ENCODE data around the gene HEG1.
"Not testable (repeated sequence)": the region's sequence is repeated elsewhere in the genome, so short reads cannot be mapped to it uniquely, and the experiment has no call there.

Gene HEG1

DNA sequence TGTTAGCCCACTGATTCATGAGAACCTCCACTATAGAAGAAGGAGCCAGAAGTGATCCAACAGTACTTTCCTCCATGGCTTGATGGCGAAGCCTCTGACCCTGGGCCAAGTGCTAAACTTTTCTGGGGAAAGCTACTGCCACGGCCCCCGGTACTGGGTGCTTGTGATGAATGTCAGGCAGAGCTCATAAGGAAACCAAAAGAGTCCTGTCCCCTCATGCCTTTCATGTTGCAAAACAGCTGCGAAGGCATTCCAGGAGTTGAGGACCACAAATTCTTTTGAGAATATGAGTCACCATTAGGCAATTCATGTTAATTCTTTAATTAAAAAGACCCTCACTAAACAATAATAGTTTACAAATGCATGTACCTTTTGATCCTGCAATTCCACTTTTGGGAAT is 26.5 kb upstream of the HEG1 start:
- not testable (repeated sequence) for H3K4me3 ChIP-seq (ENCODE audit: low read depth in 1 of 2, low read length in 2 of 2)

DNA sequence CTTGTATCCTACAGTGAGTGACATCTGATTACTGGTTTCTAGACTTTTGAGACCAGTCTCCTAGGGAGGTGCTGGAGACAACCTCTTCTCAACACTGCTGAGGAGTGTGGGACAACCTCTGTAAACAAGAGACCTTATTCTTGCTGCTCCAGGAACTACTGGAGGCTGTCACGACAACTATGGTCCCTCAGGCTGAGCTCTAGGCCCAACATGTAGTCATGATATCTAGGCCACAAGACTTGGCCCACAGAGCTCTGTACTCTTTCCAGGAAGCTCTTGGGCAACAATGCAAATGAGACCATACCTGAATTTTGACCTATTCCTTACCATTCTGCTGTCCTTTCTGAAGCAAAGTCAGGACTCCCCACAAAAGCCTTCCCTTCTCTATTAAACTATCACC is 24.3 kb upstream of the HEG1 start:
- Histone ChIP-seq H3K9ac (ENCODE audit: low read depth in 1 of 2, low read length in 2 of 2) (no peak overlapping the region), H3K27ac (ENCODE audit: low read depth, low read length) (no peak overlapping the region), H3K4me3 (ENCODE audit: low read depth in 1 of 2, low read length in 2 of 2) (no peak overlapping the region), H3K9me3 (ENCODE audit: control insufficient read depth in 1 of 2, low read length in 2 of 2) (no peaks in the 10 kb centered on the region), H3K4me1 (ENCODE audit: control insufficient read depth in 1 of 2, insufficient read depth in 2 of 2, low read length in 2 of 2) (no peaks in the 10 kb centered on the region), H3K27me3 (ENCODE audit: control insufficient read depth in 1 of 2, insufficient read depth in 2 of 2, low read length in 2 of 2) (no peaks in the 10 kb centered on the region), H3K36me3 (ENCODE audit: control insufficient read depth in 1 of 2, insufficient read depth in 2 of 2, low read length in 2 of 2) (peaks cover 0 to 6% of the 10 kb centered on the region in 2 donors)

More for the DNA sequence above, 26.5 kb upstream of the HEG1 start:
- not testable (repeated sequence) for H3K27ac ChIP-seq (ENCODE audit: low read depth, low read length); H3K9me3 ChIP-seq (ENCODE audit: control insufficient read depth in 1 of 2, low read length in 2 of 2); H3K4me1 ChIP-seq (ENCODE audit: control insufficient read depth in 1 of 2, insufficient read depth in 2 of 2, low read length in 2 of 2); H3K27me3 ChIP-seq (ENCODE audit: control insufficient read depth in 1 of 2, insufficient read depth in 2 of 2, low read length in 2 of 2); H3K9ac ChIP-seq (ENCODE audit: low read depth in 1 of 2, low read length in 2 of 2)
- peaks cover 0 to 13% of the 10 kb centered on the region in 2 donors for H3K36me3 ChIP-seq (ENCODE audit: control insufficient read depth in 1 of 2, insufficient read depth in 2 of 2, low read length in 2 of 2)

DNA sequence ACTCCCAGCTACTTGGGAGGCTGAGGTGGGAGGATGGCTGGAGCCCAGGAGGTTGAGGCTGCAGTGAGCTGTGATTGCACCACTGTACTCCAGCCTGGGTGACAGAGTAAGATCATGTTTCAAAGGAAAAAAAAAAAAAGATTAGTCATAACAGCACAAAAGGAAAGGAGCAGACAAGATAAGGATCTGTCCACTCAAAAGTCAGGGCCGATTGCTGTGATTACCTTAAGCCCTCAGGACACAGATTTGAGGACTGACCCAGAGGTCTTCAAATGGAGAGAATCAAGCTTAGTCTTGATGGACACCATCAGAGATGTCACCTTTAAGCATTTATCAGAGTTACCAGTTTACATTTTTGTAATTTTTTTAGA is 23.9 kb upstream of the HEG1 start:
- Histone ChIP-seq H3K36me3 (ENCODE audit: control insufficient read depth in 1 of 2, insufficient read depth in 2 of 2, low read length in 2 of 2) (peaks cover 0 to 6% of the 10 kb centered on the region in 2 donors), H3K27ac (ENCODE audit: low read depth, low read length) (no peak overlapping the region), H3K27me3 (ENCODE audit: control insufficient read depth in 1 of 2, insufficient read depth in 2 of 2, low read length in 2 of 2) (no peaks in the 10 kb centered on the region), H3K4me1 (ENCODE audit: control insufficient read depth in 1 of 2, insufficient read depth in 2 of 2, low read length in 2 of 2) (no peaks in the 10 kb centered on the region), H3K9me3 (ENCODE audit: control insufficient read depth in 1 of 2, low read length in 2 of 2) (no peaks in the 10 kb centered on the region), H3K4me3 (ENCODE audit: low read depth in 1 of 2, low read length in 2 of 2) (no peak overlapping the region), H3K9ac (ENCODE audit: low read depth in 1 of 2, low read length in 2 of 2) (no peak overlapping the region)

- Histone ChIP-seq H3K27me3 (ENCODE audit: control insufficient read depth in 1 of 2, insufficient read depth in 2 of 2, low read length in 2 of 2) (no peaks in the 10 kb centered on the region), H3K9me3 (ENCODE audit: control insufficient read depth in 1 of 2, low read length in 2 of 2) (no peaks in the 10 kb centered on the region), H3K27ac (ENCODE audit: low read depth, low read length) (no peak overlapping the region), H3K4me1 (ENCODE audit: control insufficient read depth in 1 of 2, insufficient read depth in 2 of 2, low read length in 2 of 2) (no peaks in the 10 kb centered on the region), H3K9ac (ENCODE audit: low read depth in 1 of 2, low read length in 2 of 2) (no peak overlapping the region), H3K36me3 (ENCODE audit: control insufficient read depth in 1 of 2, insufficient read depth in 2 of 2, low read length in 2 of 2) (peaks cover 0 to 6% of the 10 kb centered on the region in 2 donors), H3K4me3 (ENCODE audit: low read depth in 1 of 2, low read length in 2 of 2) (no peak overlapping the region)
Measured at GRCh38 chr3:125078951-125079674, 23.3 kb upstream of the HEG1 start.

- no peak overlapping the region for H3K4me3 ChIP-seq (ENCODE audit: low read depth in 1 of 2, low read length in 2 of 2)
- H3K27me3 ChIP-seq (ENCODE audit: control insufficient read depth in 1 of 2, insufficient read depth in 2 of 2, low read length in 2 of 2): no peaks in the 10 kb centered on the region
- no peak overlapping the region for H3K9ac ChIP-seq (ENCODE audit: low read depth in 1 of 2, low read length in 2 of 2)
- no peaks in the 10 kb centered on the region for H3K4me1 ChIP-seq (ENCODE audit: control insufficient read depth in 1 of 2, insufficient read depth in 2 of 2, low read length in 2 of 2)
- no peaks in the 10 kb centered on the region for H3K9me3 ChIP-seq (ENCODE audit: control insufficient read depth in 1 of 2, low read length in 2 of 2)
- H3K27ac ChIP-seq (ENCODE audit: low read depth, low read length): no peak overlapping the region
- peaks cover 0 to 6% of the 10 kb centered on the region in 2 donors for H3K36me3 ChIP-seq (ENCODE audit: control insufficient read depth in 1 of 2, insufficient read depth in 2 of 2, low read length in 2 of 2)
Measured at GRCh38 chr3:125077864-125078263, 22.1 kb upstream of the HEG1 start.

GRCh38 chr3:125076464-125076863 is 20.7 kb upstream of the HEG1 start:
- no peak overlapping the region for H3K27ac ChIP-seq (ENCODE audit: low read depth, low read length)
- no peaks in the 10 kb centered on the region for H3K4me1 ChIP-seq (ENCODE audit: control insufficient read depth in 1 of 2, insufficient read depth in 2 of 2, low read length in 2 of 2)
- H3K9me3 ChIP-seq (ENCODE audit: control insufficient read depth in 1 of 2, low read length in 2 of 2): no peaks in the 10 kb centered on the region
- no peaks in the 10 kb centered on the region for H3K27me3 ChIP-seq (ENCODE audit: control insufficient read depth in 1 of 2, insufficient read depth in 2 of 2, low read length in 2 of 2)
- H3K36me3 ChIP-seq (ENCODE audit: control insufficient read depth in 1 of 2, insufficient read depth in 2 of 2, low read length in 2 of 2): peaks cover 0 to 6% of the 10 kb centered on the region in 2 donors
- no peak overlapping the region for H3K4me3 ChIP-seq (ENCODE audit: low read depth in 1 of 2, low read length in 2 of 2)
- no peak overlapping the region for H3K9ac ChIP-seq (ENCODE audit: low read depth in 1 of 2, low read length in 2 of 2)

DNA sequence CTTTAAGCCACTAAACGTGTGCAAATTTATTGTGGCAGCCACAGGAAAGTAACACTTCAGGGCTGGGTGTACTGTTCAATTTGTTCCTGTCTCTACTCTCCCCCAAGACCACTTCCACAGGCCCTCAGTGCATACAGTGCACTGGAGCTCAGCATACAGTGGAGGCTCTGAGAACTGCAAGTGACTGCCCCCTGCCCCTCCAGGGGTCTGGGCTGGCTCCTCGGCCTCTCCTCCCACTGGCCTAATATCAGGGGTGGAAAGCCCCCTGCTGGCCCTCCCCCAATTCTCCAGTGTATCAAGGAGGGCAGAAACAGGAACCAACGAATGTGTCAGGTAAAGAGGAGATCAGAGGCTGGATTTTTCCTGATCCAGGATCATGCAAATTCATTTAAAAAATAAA is 19.9 kb upstream of the HEG1 start:
- Histone ChIP-seq H3K9ac (ENCODE audit: low read depth in 1 of 2, low read length in 2 of 2) (no peak overlapping the region), H3K4me3 (ENCODE audit: low read depth in 1 of 2, low read length in 2 of 2) (no peak overlapping the region), H3K27ac (ENCODE audit: low read depth, low read length) (no peak overlapping the region)

DNA sequence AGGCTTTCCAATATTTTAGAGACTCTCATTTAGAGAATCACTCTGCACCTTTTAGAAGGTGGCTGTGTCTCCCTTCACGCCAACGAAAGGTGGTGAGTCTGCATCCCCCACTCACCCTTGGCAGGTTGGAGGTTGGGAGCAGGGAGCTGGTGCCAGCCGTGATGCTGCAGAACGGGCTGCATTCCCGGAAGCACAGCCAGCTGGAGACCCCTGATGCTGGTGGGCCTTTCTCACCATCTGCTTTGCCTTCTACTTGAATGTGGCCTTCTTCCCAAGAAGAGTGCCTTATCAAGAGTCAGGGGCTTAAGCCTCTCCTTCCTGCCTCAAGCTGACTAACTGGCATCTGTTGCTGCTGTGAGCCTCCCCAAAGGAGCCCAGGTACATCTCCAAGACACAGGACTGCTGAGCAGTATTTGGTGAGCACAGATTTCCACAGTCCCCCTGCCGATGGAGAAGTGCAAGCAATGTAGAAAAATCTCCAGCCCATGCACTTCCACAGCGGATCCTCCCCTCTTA is 17.7 kb upstream of the HEG1 start:
- Histone ChIP-seq H3K9me3 (ENCODE audit: control insufficient read depth in 1 of 2, low read length in 2 of 2) (no peaks in the 10 kb centered on the region), H3K27me3 (ENCODE audit: control insufficient read depth in 1 of 2, insufficient read depth in 2 of 2, low read length in 2 of 2) (no peaks in the 10 kb centered on the region), H3K27ac (ENCODE audit: low read depth, low read length) (no peak overlapping the region), H3K9ac (ENCODE audit: low read depth in 1 of 2, low read length in 2 of 2) (no peak overlapping the region), H3K36me3 (ENCODE audit: control insufficient read depth in 1 of 2, insufficient read depth in 2 of 2, low read length in 2 of 2) (no peaks in the 10 kb centered on the region), H3K4me3 (ENCODE audit: low read depth in 1 of 2, low read length in 2 of 2) (no peak overlapping the region), H3K4me1 (ENCODE audit: control insufficient read depth in 1 of 2, insufficient read depth in 2 of 2, low read length in 2 of 2) (no peaks in the 10 kb centered on the region)

More for the DNA sequence above, 19.9 kb upstream of the HEG1 start:
- Histone ChIP-seq H3K9me3 (ENCODE audit: control insufficient read depth in 1 of 2, low read length in 2 of 2) (no peaks in the 10 kb centered on the region), H3K27me3 (ENCODE audit: control insufficient read depth in 1 of 2, insufficient read depth in 2 of 2, low read length in 2 of 2) (no peaks in the 10 kb centered on the region), H3K36me3 (ENCODE audit: control insufficient read depth in 1 of 2, insufficient read depth in 2 of 2, low read length in 2 of 2) (peaks cover 0 to 5% of the 10 kb centered on the region in 2 donors), H3K4me1 (ENCODE audit: control insufficient read depth in 1 of 2, insufficient read depth in 2 of 2, low read length in 2 of 2) (no peaks in the 10 kb centered on the region)

DNA sequence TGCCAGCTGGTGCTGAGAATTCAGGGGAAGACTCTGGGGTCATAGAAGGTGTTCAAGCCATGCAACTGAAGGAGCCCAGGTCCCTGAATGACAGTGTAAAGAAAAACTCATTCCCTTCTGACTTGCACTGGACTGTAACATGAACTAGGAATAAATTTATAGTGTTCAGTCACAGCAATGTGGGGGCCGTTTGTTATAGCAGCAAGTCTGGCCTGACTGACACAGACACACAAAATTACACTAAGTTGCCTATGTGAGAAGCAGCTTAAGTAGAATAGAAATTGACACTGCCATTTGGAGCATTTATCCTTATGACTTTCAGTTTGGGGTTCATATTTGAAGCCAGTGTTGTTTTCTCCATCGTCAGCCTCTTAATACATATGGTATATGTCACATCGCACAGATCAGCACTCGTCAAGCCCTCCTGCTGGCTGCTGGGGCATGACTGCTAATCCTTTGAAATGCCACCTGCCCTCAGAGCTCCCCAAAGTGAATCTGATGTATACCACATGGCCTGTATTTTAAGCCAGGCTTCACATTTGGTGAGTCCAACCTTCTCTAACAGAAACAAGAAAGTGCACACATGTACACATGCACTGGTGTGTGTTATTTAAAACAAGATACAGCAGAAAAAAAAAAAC is 17.1 kb upstream of the HEG1 start:
- H3K27me3 ChIP-seq (ENCODE audit: control insufficient read depth in 1 of 2, insufficient read depth in 2 of 2, low read length in 2 of 2): no peaks in the 10 kb centered on the region
- no peak overlapping the region for H3K27ac ChIP-seq (ENCODE audit: low read depth, low read length)
- H3K4me3 ChIP-seq (ENCODE audit: low read depth in 1 of 2, low read length in 2 of 2): no peak overlapping the region
- H3K36me3 ChIP-seq (ENCODE audit: control insufficient read depth in 1 of 2, insufficient read depth in 2 of 2, low read length in 2 of 2): no peaks in the 10 kb centered on the region
- no peaks in the 10 kb centered on the region for H3K4me1 ChIP-seq (ENCODE audit: control insufficient read depth in 1 of 2, insufficient read depth in 2 of 2, low read length in 2 of 2)
- H3K9me3 ChIP-seq (ENCODE audit: control insufficient read depth in 1 of 2, low read length in 2 of 2): no peaks in the 10 kb centered on the region
- H3K9ac ChIP-seq (ENCODE audit: low read depth in 1 of 2, low read length in 2 of 2): no peak overlapping the region

GRCh38 chr3:125072301-125072700 is 16.5 kb upstream of the HEG1 start:
- no peaks in the 10 kb centered on the region for H3K36me3 ChIP-seq (ENCODE audit: control insufficient read depth in 1 of 2, insufficient read depth in 2 of 2, low read length in 2 of 2)
- H3K4me3 ChIP-seq (ENCODE audit: low read depth in 1 of 2, low read length in 2 of 2): no peak overlapping the region
- no peak overlapping the region for H3K9ac ChIP-seq (ENCODE audit: low read depth in 1 of 2, low read length in 2 of 2)
- H3K9me3 ChIP-seq (ENCODE audit: control insufficient read depth in 1 of 2, low read length in 2 of 2): no peaks in the 10 kb centered on the region
- H3K27ac ChIP-seq (ENCODE audit: low read depth, low read length): no peak overlapping the region
- H3K4me1 ChIP-seq (ENCODE audit: control insufficient read depth in 1 of 2, insufficient read depth in 2 of 2, low read length in 2 of 2): no peaks in the 10 kb centered on the region
- no peaks in the 10 kb centered on the region for H3K27me3 ChIP-seq (ENCODE audit: control insufficient read depth in 1 of 2, insufficient read depth in 2 of 2, low read length in 2 of 2)

All from duodenal mucosa (tissue), 2 donors.